A204.1 (cell line): ENCODE measurements around the gene ARHGAP26.
"Not testable (repeated sequence)": the region's sequence is repeated elsewhere in the genome, so short reads cannot be mapped to it uniquely, and the experiment has no call there.

Experiments used
- FAIRE-seq: peaks from 2 replicates; lab custom pipeline; 2012; peaks lifted over from hg19 to GRCh38; lab: Jason Lieb, UNC

ARHGAP26 gene

GRCh38 chr5:142990073-142990472 is 219.9 kb downstream of the ARHGAP26 start:
- FAIRE-seq = not testable (repeated sequence)

DNA sequence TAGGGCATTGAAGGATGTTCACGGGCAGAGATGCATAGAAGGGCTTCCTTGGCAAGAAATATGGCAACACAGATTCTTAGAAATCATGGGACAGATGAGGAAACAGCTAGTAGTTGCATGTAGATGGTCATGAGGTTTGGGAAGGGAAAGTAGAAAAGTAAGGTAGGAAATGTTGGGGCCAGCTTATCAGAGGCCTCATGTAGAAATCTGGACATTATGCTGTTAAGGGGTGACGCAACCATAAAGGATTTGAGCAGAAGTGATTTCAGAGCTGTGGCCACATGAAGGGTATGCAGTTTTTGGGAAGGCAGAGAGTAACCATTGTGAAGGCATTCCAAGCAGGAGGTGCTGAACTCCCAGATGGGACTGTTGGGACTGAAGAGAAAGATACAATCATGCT is 224.0 kb downstream of the ARHGAP26 start:
- no peak for FAIRE-seq

GRCh38 chr5:142995621-142996020 is 225.4 kb downstream of the ARHGAP26 start:
- FAIRE-seq = not testable (repeated sequence)

GRCh38 chr5:142997591-142997990 is 227.4 kb downstream of the ARHGAP26 start:
- FAIRE-seq = no peak

DNA sequence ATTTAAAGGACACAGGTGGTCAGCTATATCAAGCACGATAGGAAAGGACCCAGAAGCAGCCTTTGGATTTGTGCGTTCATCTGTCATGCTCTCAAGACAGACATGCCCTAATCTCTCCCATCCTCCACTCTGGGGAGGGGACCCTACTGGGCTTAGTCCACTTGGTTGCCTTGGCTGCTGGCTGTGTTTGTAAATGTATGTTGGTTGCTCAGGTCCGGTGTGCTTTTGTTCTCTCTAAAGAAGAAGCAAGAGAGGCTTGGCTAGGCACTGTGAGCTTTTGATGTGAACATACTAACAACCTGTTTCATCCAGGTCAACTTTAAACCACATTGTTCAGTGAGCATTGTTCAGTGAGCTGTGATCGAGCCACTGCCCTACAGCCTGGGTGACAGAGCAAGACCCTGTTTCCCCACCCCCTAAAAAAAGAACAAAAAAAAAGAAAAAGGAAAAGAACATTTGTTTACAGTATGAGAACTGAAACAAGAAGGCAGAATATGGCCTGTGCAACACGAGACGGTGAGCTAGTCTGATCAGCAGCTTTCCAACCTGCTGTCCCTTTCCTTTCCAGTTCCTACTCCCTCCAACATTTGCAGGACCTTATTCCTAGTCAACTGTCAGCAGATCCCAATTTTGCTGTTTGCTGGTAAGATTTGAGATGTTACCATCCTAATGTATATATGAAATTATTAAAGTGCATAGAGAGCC is 228.3 kb downstream of the ARHGAP26 start:
- FAIRE-seq = no peak

DNA sequence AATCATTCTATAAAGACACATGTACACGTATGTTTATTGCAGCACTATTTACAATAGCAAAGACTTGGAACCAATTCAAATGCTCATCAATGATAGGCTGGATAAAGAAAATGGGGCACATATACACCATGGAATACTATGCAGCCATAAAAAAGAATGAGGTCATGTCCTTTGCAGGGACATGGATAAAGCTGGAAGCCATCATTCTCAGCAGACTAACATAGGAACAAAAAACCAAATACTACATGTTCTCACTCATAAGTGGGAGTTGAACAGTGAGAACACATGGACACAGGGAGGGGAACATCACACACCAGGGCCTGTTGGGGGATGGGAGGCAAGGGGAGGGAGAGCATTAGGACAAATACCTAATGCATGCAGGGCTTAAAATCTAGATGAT is 230.4 kb downstream of the ARHGAP26 start:
- FAIRE-seq = not testable (repeated sequence)

GRCh38 chr5:143001764-143002351 is 231.7 kb downstream of the ARHGAP26 start:
- no peak for FAIRE-seq

DNA sequence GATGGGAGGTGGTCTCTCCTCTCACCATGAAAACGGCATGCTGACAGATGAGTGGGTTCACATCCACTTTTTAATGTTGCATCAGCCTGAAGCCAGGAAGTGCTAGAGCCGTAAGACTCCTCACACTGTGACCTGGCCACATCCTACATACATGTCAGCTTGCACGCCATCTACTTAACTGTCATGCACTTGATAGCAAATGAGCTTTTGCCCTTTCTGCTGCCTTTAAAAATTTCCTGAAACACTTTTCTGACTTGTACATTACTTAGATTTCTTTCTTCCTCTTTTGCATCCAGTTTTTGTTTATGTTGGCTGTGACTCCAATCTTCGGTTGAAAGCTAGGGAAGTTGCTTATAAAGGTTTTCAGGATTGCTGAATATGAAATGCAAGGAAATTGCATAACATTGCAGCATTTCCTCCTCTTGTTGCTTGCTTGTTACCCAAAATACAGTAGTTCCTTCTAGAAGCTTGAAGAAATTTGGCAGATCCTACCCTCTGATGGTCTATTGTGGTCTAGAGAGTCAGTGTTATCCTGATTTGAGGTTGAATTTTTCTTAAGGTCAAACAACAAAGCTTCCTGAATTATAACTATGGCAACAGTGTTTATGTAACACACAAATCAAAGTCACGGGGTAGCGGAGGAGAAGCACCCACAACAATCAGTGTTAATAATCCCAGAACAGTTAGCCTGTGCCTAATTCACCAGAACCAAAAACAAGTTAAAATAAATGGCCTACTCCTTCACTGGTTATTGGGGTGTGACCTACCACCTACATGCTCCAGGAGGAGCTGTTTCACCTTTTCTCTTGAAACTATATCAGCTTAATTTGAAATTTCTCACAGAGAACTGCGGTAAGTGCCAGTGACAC is 232.5 kb downstream of the ARHGAP26 start:
- no peak for FAIRE-seq

DNA sequence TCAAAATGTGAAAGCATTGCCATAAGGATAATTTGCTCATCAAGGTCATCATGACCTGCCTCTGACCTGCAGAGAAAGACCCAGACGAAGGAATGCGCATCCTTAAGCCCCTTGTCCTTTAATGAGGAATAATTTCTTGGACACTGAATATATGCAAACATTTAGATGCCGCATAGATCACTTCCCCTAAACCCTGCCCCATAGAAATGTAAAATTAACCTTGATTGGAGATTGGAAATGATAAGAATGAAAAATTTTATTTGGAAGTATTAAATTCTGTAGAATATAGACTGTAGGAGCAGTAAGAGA is 233.1 kb downstream of the ARHGAP26 start:
- no peak for FAIRE-seq

DNA sequence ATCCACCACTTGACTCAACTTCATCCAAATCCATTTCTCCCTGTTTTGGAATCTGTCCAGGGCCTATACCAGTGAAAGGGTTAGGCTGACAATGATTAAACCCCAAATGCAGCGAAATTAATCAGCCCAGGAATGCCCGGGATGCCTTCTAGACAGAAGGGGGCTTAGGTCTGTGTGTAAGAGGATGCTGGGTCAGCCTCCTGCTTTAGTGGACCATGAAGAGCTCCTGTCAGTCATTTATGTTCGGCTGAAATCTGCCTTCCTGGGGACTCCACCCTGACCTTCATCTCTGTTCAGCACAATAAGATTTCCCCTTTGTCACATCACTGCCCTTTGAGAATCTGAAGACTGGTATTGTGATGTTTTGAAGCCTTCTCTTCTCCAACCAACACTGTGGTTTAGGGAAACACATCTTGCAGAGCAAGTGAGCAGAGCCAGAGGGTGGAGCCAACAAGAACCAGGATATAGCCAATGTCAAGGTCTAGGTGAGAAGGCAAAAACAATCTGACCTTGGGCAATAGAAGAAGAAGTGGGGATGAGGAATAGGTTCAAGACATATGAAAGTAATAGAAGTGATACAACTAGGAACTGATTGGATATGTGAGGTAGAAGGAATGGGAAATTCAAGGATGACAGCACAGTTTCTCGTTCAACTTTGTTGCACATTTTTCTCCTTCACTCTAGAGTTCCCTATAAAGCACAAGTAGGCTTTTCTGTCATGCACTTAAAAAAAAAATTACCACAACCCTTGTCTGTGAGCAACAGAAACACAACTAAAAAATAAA is 234.4 kb downstream of the ARHGAP26 start:
- FAIRE-seq = no peak

GRCh38 chr5:143006501-143006900 is 236.3 kb downstream of the ARHGAP26 start:
- no peak for FAIRE-seq

DNA sequence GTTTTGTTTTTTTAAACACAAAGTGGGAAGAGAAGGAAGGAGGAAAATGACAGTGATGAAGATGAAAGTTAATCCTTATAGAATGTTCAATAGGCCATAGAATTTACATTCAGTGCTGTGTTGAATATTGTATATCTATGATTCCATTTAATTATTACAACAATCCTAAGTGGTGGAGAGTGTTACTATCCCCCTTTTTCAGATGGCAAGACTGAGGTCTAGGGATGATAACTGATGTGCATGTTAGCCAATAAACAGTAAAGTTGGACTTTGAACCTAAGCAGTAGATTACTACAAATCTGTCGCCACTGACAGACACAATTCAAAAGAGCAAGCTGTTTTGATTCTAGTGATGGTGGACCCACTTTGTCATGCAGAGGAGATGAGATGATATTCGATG is 237.9 kb downstream of the ARHGAP26 start:
- FAIRE-seq = no peak

DNA sequence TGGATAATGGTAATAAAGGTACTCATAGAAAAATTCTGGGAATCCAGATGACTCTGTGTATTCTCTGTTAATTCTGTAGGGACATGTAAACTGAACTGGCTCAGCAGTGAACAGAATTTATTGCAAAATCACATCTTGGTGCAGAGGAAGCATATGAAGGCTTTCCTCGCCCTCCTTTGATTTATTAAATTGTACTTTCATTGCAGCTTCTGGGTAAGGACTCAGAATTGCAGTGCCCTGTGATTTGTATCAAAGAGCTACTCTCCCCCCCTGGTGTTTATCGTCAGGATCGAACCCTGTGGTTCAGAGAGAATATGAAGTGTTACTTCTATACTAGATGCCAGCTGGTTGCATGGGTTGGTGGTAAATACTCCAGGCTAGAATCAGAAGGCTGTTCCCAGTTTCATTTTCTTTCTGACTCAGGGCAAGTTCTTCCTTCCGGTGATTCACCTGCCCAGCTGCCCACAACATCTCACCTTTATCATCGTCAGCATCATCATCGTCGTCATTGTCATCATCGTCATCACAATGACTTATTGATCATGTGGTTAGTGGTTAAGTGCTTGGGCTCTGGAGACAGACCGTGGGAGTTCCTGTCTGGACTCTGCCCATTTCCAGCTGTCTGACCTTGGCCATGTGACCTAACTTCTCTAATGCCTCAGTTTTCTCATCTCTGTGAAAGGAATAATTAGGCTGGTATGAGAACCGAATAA is 238.8 kb downstream of the ARHGAP26 start:
- FAIRE-seq = no peak

DNA sequence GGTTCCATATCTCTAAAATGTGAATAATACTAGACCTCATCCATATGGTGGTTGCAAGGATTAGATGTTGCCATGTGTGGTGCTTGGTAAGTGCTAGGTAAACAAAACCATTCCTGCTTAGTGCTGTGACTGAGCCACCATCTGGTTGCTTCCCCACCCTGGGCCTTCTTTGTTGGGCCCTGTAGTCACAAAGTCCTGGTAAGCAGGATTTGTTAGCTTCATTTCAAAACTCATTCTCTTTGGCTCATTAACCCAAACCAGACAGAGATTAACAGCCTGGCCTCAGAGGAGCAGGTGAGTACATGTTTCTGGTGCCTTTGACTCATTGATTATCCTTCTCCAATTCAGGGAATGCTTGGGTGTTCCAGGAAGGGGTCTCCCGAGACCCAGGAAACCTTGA is 240.2 kb downstream of the ARHGAP26 start:
- no peak for FAIRE-seq

GRCh38 chr5:143011585-143011984 is 241.4 kb downstream of the ARHGAP26 start:
- no peak for FAIRE-seq

GRCh38 chr5:143013176-143013891 is 243.2 kb downstream of the ARHGAP26 start:
- no peak for FAIRE-seq

DNA sequence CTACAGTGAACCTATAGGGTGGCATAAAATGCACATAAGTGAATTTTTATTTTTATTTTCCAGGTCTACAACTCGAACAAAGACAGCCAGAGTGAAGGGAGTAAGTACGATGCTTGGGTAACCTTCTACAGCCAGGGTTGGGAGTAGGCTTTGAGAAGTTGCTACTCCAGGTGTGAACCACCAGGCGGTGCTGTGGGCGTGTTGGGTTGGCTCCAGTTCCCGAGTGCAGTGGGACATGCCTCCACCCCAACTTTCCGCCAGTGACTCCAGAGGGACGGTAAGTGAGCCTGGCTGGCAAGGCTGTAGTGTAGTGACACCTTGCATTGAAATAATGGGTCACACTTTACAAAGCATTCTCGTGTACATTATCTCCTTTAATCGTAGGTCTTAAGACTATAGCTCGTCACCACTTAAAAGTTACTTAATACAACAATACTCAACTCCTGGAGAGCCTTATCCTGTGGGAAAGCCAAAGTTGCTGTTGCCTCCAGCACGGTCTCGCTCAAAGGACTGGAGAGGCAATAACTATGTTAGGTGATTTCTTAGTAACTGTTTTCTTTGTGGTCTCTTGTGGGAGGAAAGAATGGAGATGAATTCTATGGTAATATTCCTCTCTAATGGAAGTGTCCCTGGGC is 244.0 kb downstream of the ARHGAP26 start:
- FAIRE-seq = no peak

DNA sequence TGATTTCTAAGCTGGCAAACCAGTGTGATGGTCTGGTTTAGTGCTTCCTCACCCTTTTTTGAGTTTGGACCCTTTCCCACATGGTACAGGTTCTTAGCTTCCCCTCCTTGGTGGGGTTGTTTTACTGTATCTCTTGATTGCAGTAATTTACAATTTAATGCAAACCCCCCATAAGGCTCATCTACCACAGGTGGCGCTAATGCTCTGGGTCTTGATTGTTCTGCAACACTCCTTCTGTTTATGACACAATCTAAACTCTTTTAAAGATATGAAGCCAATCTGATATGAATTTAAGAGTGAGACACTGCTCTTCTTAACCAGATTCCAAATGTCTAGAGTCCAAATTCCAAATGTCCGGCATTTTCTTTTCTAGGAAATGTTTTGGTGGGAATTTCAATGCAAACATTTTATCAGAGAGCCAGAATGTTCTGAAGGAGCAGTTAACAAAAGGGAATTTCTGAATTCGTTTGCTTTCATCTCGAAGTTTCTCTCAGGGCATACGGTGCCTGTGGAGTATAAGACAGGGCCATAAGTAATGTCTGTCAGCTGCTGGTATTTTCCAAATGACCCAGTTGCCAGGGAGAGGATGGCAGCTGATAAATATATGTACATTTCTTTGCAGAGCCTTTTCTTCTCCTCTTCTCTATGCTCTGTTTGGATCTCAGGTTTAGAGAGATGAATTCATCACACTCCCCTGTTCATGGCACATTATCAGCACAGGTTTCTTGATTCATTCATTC is 246.8 kb downstream of the ARHGAP26 start:
- no peak for FAIRE-seq

DNA sequence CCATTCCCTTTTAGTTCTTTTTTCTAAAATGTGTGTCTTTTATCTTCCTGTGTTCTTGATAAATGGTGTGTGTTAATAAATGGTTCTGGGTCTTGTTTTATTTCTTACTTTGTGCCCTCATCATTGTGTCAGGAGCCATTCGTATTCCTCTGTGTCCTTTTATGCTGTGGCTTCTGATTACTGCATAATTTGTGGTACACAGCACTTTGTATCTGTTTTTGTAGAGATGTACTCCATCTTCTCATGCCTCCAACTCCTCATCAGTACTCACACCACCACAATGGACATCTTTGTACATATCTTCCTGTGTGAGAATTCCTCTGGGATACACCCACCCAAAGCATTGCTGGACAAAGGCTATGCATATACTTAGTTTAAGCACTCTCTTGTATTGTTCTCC is 247.4 kb downstream of the ARHGAP26 start:
- FAIRE-seq = no peak

- FAIRE-seq = no peak
Observed at GRCh38 chr5:143017992-143018391, 247.8 kb downstream of the ARHGAP26 start.
